Measurements from ENCODE around the gene TWIST2.

The TWIST2 gene

DNA sequence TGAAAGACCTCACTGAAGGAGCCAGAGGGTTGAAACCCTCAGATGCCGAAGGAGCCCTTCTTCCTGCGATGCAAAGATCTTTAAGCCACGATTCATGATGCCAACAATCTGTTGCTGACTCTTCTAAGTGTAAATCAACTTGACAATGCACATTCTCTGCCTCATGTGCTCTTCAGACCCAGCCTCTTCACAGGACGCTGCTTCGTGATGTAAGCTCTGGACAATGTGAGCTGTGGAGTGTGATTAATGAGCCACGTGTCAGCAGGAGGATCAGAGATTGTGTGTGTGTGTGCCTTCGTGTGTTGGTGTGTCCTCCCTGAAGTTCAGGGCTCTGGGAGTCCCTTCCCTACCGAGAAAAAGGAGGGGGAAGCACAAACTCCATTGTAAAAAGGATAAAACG lies 26.5 kb upstream of the TWIST2 start:
- H3K36me3 Mint-ChIP-seq = no peaks in the 10 kb centered on the region
- no peak overlapping the region for H3K4me3 Mint-ChIP-seq
- peaks cover 10% of the 10 kb centered on the region for H3K9me3 Mint-ChIP-seq
- H3K4me1 Mint-ChIP-seq = peaks cover 4% of the 10 kb centered on the region
- H3K27me3 Mint-ChIP-seq = peaks cover 55% of the 10 kb centered on the region
- H3K27ac Mint-ChIP-seq = peak overlapping the region; percentile 12

DNA sequence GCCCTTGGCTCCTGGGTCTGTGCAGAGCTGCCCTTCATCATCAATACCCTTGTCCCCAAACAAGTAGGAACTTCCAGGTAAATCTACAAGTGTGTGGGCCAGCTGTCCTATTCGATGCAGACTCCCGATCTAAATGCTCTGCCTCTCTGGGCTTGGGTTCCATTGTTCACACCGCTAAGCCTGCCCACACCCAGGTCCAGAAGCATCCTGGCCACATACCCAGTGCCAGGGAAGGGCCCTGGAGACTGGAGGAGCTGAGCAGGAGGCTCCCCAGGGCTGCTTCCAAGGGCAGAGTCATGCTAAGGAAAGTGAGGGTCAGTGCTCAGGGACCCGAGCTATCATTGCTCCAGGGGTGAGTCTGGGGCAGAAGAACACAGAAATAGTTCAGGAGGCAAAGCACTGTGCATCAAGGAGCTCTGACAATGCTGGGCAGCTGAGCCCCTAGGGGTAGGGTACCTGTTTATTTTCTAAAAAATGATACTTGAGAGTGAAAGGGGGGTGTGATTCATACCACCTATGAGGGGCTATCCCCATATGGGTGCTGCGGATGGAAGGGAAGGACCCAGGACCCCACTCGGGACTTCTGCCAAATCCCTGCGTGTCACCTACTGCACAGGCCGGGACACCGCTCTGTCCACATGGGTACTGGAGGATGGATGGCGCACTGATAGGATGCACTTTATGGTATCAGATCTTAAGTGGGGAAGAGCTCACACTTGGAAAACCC lies 25.8 kb upstream of the TWIST2 start:
- H3K27ac Mint-ChIP-seq = no peak overlapping the region
- H3K36me3 Mint-ChIP-seq = no peaks in the 10 kb centered on the region
- peaks cover 12% of the 10 kb centered on the region for H3K9me3 Mint-ChIP-seq
- H3K4me1 Mint-ChIP-seq = peaks cover 4% of the 10 kb centered on the region
- peaks cover 54% of the 10 kb centered on the region for H3K27me3 Mint-ChIP-seq
- no peak overlapping the region for H3K4me3 Mint-ChIP-seq

DNA sequence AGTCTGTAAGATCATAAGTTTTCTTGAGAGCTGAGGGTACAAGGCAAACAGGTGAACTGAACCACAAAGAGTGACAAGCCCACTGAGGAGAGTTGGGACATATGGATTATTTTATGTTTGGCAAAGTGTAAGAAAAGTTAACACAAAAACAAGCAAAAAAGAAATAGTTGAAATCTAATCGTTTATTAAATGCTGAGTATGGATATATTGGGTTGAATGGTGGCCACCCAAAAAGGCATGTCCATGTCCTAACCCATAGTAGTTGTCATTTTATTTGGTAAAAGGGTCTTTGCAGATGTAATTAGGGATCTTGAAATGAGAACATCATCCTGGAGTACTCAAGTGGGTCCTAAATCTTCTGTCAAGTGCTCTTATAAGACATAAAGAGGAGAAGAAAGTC lies 24.9 kb upstream of the TWIST2 start:
- no peak overlapping the region for H3K4me3 Mint-ChIP-seq
- H3K9me3 Mint-ChIP-seq = peaks cover 12% of the 10 kb centered on the region
- no peaks in the 10 kb centered on the region for H3K36me3 Mint-ChIP-seq
- peaks cover 53% of the 10 kb centered on the region for H3K27me3 Mint-ChIP-seq
- H3K27ac Mint-ChIP-seq = no peak overlapping the region
- H3K4me1 Mint-ChIP-seq = peaks cover 4% of the 10 kb centered on the region

DNA sequence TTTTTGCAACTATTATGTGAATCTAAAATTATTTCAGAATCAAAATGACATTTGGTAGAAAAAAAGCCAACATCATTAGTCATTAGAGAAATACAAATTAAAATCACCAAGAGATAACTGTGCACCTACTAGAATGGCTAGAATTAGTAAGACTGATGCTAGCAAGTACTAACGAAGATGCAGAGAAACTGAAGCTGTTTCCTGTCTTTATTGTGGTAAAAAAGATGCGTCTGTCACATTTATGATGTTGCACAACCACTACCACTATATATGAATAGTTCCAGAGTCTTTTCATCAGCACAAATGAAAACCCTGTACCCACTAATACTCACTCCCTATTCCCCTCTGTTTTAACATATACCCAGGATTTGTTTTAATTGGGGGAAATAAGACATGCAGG lies 16.7 kb upstream of the TWIST2 start:
- Mint-ChIP-seq H3K4me3 (no peak overlapping the region), H3K27ac (no peak overlapping the region), H3K9me3 (peaks cover 4% of the 10 kb centered on the region), H3K36me3 (no peaks in the 10 kb centered on the region), H3K4me1 (no peaks in the 10 kb centered on the region), H3K27me3 (peaks cover 29% of the 10 kb centered on the region)

DNA sequence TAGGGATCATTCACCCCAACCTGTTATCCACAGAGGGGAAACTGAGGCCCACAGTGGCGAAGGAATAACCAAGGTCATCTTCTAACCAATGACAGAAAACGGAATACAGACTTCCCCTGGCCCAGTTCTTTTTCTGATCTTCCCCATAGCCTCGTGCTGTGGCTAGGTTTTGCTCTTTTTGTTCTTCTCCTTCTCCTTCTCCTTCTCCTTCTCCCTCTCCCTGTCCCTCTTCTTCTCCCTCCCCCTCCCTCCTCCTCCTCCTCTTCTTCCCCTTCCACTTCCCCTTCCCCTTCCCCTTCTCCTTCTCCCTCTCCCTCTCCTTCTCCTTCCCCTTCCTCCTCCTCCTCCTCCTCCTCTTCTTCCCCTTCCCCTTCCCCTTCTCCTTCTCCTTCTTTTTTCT lies 12.9 kb upstream of the TWIST2 start:
- H3K9me3 Mint-ChIP-seq = no peaks in the 10 kb centered on the region
- H3K27me3 Mint-ChIP-seq = peaks cover 14% of the 10 kb centered on the region
- H3K36me3 Mint-ChIP-seq = no peaks in the 10 kb centered on the region
- no peak overlapping the region for H3K27ac Mint-ChIP-seq
- no peaks in the 10 kb centered on the region for H3K4me1 Mint-ChIP-seq
- H3K4me3 Mint-ChIP-seq = no peak overlapping the region

- no peaks in the 10 kb centered on the region for H3K9me3 Mint-ChIP-seq
- no peak overlapping the region for H3K27ac Mint-ChIP-seq
- peaks cover 14% of the 10 kb centered on the region for H3K27me3 Mint-ChIP-seq
- H3K4me3 Mint-ChIP-seq = no peak overlapping the region
- no peaks in the 10 kb centered on the region for H3K36me3 Mint-ChIP-seq
- H3K4me1 Mint-ChIP-seq = no peaks in the 10 kb centered on the region
Measured at GRCh38 chr2:238835726-238836301, 12.1 kb upstream of the TWIST2 start.

DNA sequence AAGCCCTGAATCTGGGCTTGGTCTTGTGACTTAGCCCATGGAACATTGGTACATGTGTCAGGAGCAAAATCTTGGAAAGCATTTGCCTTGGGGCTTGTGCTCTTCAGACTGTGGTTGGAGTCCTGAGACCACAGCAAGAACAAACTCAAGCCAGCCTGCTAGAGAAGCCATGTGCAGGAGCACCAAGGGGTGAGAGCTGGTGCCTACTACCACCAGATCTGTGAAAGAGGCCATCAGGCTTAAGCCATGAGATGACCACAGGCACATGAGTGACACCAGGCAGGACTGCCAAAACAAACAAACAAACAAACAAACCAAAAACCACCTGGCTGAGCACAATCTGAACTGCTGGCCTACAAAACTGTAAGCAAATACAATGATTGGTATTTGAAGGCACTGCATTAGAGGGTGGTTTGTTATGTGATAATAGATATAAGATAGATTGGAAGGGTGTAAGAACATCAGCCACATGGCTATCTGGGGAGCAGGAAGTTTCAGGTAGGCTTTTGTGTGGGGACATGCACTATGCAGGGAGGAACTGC lies 9.0 kb upstream of the TWIST2 start:
- no peak overlapping the region for H3K4me3 Mint-ChIP-seq
- H3K4me1 Mint-ChIP-seq = no peaks in the 10 kb centered on the region
- peaks cover 12% of the 10 kb centered on the region for H3K27me3 Mint-ChIP-seq
- no peaks in the 10 kb centered on the region for H3K9me3 Mint-ChIP-seq
- no peaks in the 10 kb centered on the region for H3K36me3 Mint-ChIP-seq
- H3K27ac Mint-ChIP-seq = no peak overlapping the region

DNA sequence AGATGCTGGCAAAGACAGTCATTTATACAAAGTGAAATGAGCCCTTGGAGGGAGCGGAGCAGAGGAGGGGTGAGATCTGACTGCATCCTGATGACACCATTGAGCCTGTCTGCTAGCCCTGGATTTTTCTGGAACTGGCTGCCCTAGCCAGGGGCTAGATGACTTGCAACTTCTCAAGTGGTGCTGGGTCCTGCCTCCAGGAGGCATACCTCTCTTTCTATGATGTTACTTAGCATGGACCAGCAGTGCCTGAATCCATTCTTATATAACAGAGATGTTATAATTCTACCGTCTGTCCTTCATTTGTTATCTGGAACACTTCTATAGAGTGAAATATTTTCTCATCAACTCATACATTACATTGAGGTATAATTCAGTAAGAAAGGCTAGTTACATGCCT lies 8.5 kb upstream of the TWIST2 start:
- H3K4me1 Mint-ChIP-seq = no peaks in the 10 kb centered on the region
- no peak overlapping the region for H3K4me3 Mint-ChIP-seq
- H3K9me3 Mint-ChIP-seq = no peaks in the 10 kb centered on the region
- peaks cover 17% of the 10 kb centered on the region for H3K27me3 Mint-ChIP-seq
- no peaks in the 10 kb centered on the region for H3K36me3 Mint-ChIP-seq
- H3K27ac Mint-ChIP-seq = no peak overlapping the region

GRCh38 chr2:238841542-238842164 lies 6.2 kb upstream of the TWIST2 start:
- Mint-ChIP-seq H3K9me3 (no peaks in the 10 kb centered on the region), H3K36me3 (no peaks in the 10 kb centered on the region), H3K4me1 (no peaks in the 10 kb centered on the region), H3K4me3 (no peak overlapping the region), H3K27ac (no peak overlapping the region), H3K27me3 (peaks cover 27% of the 10 kb centered on the region)

GRCh38 chr2:238843476-238843875 lies 4.4 kb upstream of the TWIST2 start:
- Mint-ChIP-seq H3K4me1 (no peaks in the 10 kb centered on the region), H3K27ac (no peak overlapping the region), H3K4me3 (no peak overlapping the region), H3K27me3 (peaks cover 25% of the 10 kb centered on the region), H3K36me3 (no peaks in the 10 kb centered on the region), H3K9me3 (no peaks in the 10 kb centered on the region)

DNA sequence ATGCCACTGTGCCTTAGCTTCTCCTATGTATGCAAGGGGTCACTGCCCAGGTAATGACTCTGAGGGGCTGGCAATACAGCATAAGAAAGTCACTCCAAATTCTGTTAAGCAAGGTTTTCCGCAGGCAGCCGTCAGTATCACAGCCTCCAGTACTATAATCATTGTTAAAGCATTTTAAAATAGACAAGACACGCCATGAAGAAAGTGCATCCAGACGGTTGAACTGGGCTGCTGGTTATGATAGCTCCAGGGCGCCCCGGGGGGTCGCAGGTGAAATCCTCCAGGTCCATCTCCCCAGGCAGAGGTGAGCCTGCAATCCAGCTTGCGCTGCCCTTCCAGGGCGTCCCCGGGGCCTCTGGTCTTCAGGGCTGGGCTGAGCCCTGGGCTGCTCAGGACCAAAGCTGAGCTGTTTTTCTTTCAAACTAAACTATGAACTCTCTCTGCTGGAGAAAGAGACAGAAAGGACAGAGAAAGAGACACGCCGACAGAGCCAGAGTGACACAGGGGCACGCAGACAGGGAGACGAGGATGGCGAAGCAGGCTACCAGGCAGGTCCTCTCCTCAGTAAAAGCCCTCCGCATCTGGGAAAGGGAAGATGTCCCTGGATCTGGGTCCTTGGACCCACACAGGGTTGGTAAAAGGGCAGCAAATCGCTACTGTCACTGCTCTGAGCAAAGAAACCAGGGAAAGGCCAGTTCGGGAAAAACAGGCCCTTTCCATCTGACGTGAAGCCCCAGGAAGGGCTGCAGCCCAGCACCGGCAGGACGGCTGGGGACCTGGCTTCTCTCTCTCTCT lies 2.1 kb upstream of the TWIST2 start:
- Mint-ChIP-seq H3K4me3 (peak overlapping the region; percentile 3), H3K9me3 (no peaks in the 10 kb centered on the region), H3K27ac (no peak overlapping the region), H3K36me3 (no peaks in the 10 kb centered on the region), H3K27me3 (peaks cover 33% of the 10 kb centered on the region), H3K4me1 (no peaks in the 10 kb centered on the region)

DNA sequence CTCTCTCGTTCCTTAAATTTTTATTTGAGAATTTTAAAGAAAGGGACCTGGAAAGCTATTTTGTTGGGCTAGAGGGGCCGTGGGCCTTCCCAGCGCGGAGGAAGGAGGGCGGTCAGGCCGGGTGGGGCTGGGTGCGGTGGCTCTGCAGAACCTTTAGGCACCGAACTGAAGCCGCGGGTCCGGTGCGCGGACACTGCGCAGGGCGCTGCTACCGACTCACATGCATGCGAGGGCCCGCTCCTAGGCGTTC lies 1.6 kb upstream of the TWIST2 start:
- Mint-ChIP-seq H3K4me1 (no peaks in the 10 kb centered on the region), H3K9me3 (no peaks in the 10 kb centered on the region), H3K36me3 (no peaks in the 10 kb centered on the region), H3K4me3 (no peak overlapping the region), H3K27ac (no peak overlapping the region), H3K27me3 (peaks cover 35% of the 10 kb centered on the region)

DNA sequence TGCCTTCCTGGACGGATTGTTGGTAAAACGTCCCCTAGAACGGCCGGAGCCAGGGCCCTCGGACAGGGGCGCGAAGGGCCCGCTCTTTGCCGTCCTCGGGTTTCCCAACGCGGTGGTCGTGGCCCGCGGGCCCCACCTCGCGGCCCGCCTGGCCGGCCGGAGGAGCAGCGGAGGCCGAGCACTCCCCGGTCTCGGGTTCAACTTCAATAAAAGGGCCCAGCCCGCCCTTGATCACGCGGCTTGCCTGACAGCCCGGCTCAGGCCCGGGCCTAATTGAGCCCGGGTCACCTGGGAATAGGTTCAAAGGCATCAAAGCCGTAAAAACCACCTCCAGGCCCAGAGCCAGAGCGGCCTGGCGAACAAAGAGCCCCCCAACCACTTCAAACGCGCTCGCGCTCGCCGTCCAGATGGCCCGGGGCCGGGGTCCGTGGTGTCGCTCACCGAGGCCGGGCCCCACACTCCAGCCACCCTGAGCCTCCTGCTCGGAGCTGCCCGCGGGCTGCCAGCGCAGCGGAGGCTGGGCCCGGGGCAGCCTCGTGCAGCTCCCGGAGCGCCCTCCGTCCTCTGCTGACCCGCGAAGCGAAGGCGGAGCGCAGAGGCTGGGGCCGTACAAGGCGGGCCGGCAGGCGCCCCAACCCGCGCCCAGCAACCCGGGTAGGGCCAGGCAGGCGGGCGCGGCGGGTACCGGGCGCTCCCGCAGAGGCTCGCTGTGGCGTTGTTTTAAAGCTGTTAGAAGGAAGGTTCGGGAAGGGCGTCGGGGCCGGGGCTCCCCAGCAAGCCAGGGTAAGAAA lies 1.1 kb upstream of the TWIST2 start:
- Mint-ChIP-seq H3K36me3 (no peaks in the 10 kb centered on the region), H3K9me3 (no peaks in the 10 kb centered on the region), H3K27me3 (peaks cover 39% of the 10 kb centered on the region), H3K4me3 (no peak overlapping the region), H3K4me1 (no peaks in the 10 kb centered on the region), H3K27ac (no peak overlapping the region)

DNA sequence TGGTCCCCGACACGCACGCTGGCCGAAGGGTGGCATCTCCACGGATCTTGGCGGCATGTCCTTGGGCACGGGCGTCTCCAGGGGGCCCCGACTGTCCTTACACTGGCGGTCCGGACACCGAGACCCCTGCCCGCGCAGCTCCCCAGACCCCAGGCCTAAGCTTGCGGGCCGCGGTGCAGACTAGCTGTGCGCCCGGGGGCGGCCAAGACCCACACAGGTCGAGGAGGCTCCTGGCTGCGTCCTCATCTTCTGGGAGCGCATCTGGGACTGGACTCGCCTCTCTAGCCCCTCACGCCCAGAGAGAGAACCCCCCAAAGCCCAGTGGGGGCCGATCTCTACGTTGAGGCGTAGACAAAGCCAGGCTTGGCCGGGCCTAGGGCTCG lies 475 bp upstream of the TWIST2 start:
- H3K9me3 Mint-ChIP-seq = no peaks in the 10 kb centered on the region
- H3K27me3 Mint-ChIP-seq = peaks cover 40% of the 10 kb centered on the region
- no peak overlapping the region for H3K27ac Mint-ChIP-seq

DNA sequence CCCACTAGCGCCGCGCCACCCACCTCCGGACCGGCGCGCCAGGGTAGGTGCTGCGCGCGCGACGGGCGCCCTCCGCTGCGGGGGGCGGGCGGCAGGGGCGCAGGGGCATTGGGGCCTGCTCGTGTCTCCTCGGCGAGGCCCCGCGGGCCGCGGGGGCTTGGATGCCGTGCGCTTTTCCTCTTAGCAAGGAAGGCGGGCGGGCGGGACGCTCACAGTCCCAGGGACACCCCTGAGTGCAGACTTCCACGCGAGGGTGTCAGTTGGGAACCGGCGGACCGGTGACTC lies 748 bp downstream of the TWIST2 start:
- H3K4me3 Mint-ChIP-seq = no peak overlapping the region
- H3K4me1 Mint-ChIP-seq = no peaks in the 10 kb centered on the region
- H3K9me3 Mint-ChIP-seq = no peaks in the 10 kb centered on the region
- H3K36me3 Mint-ChIP-seq = no peaks in the 10 kb centered on the region
- peaks cover 39% of the 10 kb centered on the region for H3K27me3 Mint-ChIP-seq
- H3K27ac Mint-ChIP-seq = no peak overlapping the region

More for the DNA sequence above, 475 bp upstream of the TWIST2 start:
- no peaks in the 10 kb centered on the region for H3K36me3 Mint-ChIP-seq
- no peak overlapping the region for H3K4me3 Mint-ChIP-seq
- H3K4me1 Mint-ChIP-seq = no peaks in the 10 kb centered on the region
